IMR-90 (cell line): ENCODE data around the gene HNF1B.

Experiments used
- BHLHE40 ChIP-seq: fragments of 150-350 bp; IDR thresholded peaks from 2 replicates; pipeline ENCODE4 v1.6.1; 2016; ENCODE audit warnings: mild to moderate bottlenecking, low read depth, low read length
- CEBPB ChIP-seq: IDR thresholded peaks from 2 replicates; pipeline ENCODE4 v1.6.1; 2012; ENCODE audit warnings: low read depth, low read length, improper control_type of control experiment
- FOS ChIP-seq: fragments of 150-350 bp; IDR thresholded peaks from 2 replicates; pipeline ENCODE4 v1.6.1; 2016; ENCODE audit warnings: low read depth, low read length
- MAZ ChIP-seq: IDR thresholded peaks from 2 replicates; pipeline ENCODE4 v1.6.1; 2012; ENCODE audit warnings: low read depth, mild to moderate bottlenecking, low read length, improper control_type of control experiment, moderate library complexity, borderline replicate concordance
- MXI1 ChIP-seq: IDR thresholded peaks from 2 replicates; pipeline ENCODE4 v1.6.1; 2012; ENCODE audit warnings: low read depth, mild to moderate bottlenecking, low read length, moderate library complexity, borderline replicate concordance
- NFE2L2 ChIP-seq: fragments of 150-350 bp; IDR thresholded peaks from 2 replicates; pipeline ENCODE4 v1.6.1; 2016; ENCODE audit warnings: low read depth, mild to moderate bottlenecking, low read length
- POLR2A ChIP-seq: IDR thresholded peaks from 2 replicates; pipeline ENCODE4 v1.6.1; 2012; ENCODE audit warnings: mild to moderate bottlenecking, low read depth, low read length
- RAD21 ChIP-seq: IDR thresholded peaks from 2 replicates; pipeline ENCODE4 v1.6.1; 2012; ENCODE audit warnings: low read length, improper control_type of control experiment
- RCOR1 ChIP-seq: IDR thresholded peaks from 2 replicates; pipeline ENCODE4 v1.6.1; 2012; ENCODE audit warnings: mild to moderate bottlenecking, low read length, improper control_type of control experiment; ENCODE audit not compliant: insufficient replicate concordance
- SMC3 ChIP-seq: fragments of 150-350 bp; IDR thresholded peaks from 2 replicates; pipeline ENCODE4 v1.6.1; 2016; ENCODE audit warnings: low read depth, mild to moderate bottlenecking, antibody characterized with exemption, low read length, moderate library complexity
- USF2 ChIP-seq: fragments of 150-350 bp; IDR thresholded peaks from 2 replicates; pipeline ENCODE4 v1.6.1; 2017; ENCODE audit warnings: mild to moderate bottlenecking, antibody characterized with exemption, low read length, low read depth
- TF ChIP-seq, protein P1 (sequence below): conservative IDR thresholded peaks from 2 replicates; pipeline ENCODE4 v1.5.1; 2012; ENCODE audit warnings: mild to moderate bottlenecking, low read depth, low read length, improper control_type of control experiment

- TF ChIP-seq, protein P1, sequence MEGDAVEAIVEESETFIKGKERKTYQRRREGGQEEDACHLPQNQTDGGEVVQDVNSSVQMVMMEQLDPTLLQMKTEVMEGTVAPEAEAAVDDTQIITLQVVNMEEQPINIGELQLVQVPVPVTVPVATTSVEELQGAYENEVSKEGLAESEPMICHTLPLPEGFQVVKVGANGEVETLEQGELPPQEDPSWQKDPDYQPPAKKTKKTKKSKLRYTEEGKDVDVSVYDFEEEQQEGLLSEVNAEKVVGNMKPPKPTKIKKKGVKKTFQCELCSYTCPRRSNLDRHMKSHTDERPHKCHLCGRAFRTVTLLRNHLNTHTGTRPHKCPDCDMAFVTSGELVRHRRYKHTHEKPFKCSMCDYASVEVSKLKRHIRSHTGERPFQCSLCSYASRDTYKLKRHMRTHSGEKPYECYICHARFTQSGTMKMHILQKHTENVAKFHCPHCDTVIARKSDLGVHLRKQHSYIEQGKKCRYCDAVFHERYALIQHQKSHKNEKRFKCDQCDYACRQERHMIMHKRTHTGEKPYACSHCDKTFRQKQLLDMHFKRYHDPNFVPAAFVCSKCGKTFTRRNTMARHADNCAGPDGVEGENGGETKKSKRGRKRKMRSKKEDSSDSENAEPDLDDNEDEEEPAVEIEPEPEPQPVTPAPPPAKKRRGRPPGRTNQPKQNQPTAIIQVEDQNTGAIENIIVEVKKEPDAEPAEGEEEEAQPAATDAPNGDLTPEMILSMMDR = no peak
- TF ChIP-seq POLR2A (no peak), FOS (no peak), RCOR1 (no peak), RAD21 (no peak), BHLHE40 (no peak), USF2 (no peak), MAZ (no peak), NFE2L2 (no peak), SMC3 (no peak), CEBPB (no peak), MXI1 (no peak)
These were observed 62.9 kb downstream of the HNF1B start for GRCh38 chr17:37682007-37682406.
